ENCODE results near the gene MAMSTR. TPM values are rescaled to one million over a fixed set of nuclear protein-coding genes. Genes with fewer than 3 reads are reported as not detected.

The MAMSTR gene
- total RNA-seq, 1 donor from 2014 or later = 2.2 TPM

GRCh38 chr19:48746110-48746509 lies 26.6 kb upstream of the MAMSTR start:
- DNase-seq (ENCODE audit: low spot score) = no peak

GRCh38 chr19:48745208-48745995 lies 25.9 kb upstream of the MAMSTR start:
- no peak for DNase-seq (ENCODE audit: low spot score)

- DNase-seq (ENCODE audit: low spot score) = no peak
Observed at GRCh38 chr19:48742096-48742495, 22.6 kb upstream of the MAMSTR start.

GRCh38 chr19:48741129-48741999 lies 21.8 kb upstream of the MAMSTR start:
- DNase-seq (ENCODE audit: low spot score) = no peak

- no peak for DNase-seq (ENCODE audit: low spot score)
Observed at GRCh38 chr19:48740164-48740972, 20.8 kb upstream of the MAMSTR start, which contains the start of gene RASIP1. Gene RASIP1 (minus strand): TSS chr19:48740610. CDS start chr19:48740282, 328 bp downstream.

- no peak for DNase-seq (ENCODE audit: low spot score)
Observed at GRCh38 chr19:48739404-48740163, 20.1 kb upstream of the MAMSTR start.

- peak; percentile 95 for DNase-seq (ENCODE audit: low spot score)
Observed at GRCh38 chr19:48738557-48739403, 19.3 kb upstream of the MAMSTR start.

GRCh38 chr19:48737360-48737998 lies 18.0 kb upstream of the MAMSTR start:
- no peak for DNase-seq (ENCODE audit: low spot score)

- DNase-seq (ENCODE audit: low spot score) = no peak
Observed at GRCh38 chr19:48735031-48735615, 15.6 kb upstream of the MAMSTR start.

GRCh38 chr19:48734625-48735024 lies 15.1 kb upstream of the MAMSTR start:
- DNase-seq (ENCODE audit: low spot score) = no peak

GRCh38 chr19:48731452-48731851 lies 11.9 kb upstream of the MAMSTR start:
- DNase-seq (ENCODE audit: low spot score) = no peak

- DNase-seq (ENCODE audit: low spot score) = no peak
Observed at GRCh38 chr19:48728911-48729664, 9.6 kb upstream of the MAMSTR start.

- no peak for DNase-seq (ENCODE audit: low spot score)
Observed at GRCh38 chr19:48726556-48726955, 7.0 kb upstream of the MAMSTR start.

- peak; percentile 72 for DNase-seq (ENCODE audit: low spot score)
Observed at GRCh38 chr19:48724796-48725753, 5.5 kb upstream of the MAMSTR start.

- DNase-seq (ENCODE audit: low spot score) = no peak
Observed at GRCh38 chr19:48722196-48722708, 2.7 kb upstream of the MAMSTR start.

GRCh38 chr19:48720613-48721296 lies 1.2 kb upstream of the MAMSTR start:
- DNase-seq (ENCODE audit: low spot score) = peak; percentile 98

- no peak for DNase-seq (ENCODE audit: low spot score)
Observed at GRCh38 chr19:48720251-48720612, 707 bp upstream of the MAMSTR start.

Measured in ureter (tissue), 1 donor.